Measurements from ENCODE around the gene HNRNPUL2. TPM values are rescaled to one million over a fixed set of nuclear protein-coding genes. Genes with fewer than 3 reads are reported as not detected.
"Not testable (repeated sequence)": the region's sequence is repeated elsewhere in the genome, so short reads cannot be mapped to it uniquely, and the experiment has no call there.

HNRNPUL2 gene
- total and polyA plus RNA-seq, 9 donors, result 11.0 to 81.2 (median 41.2) TPM

- Histone ChIP-seq H3K4me1 (ENCODE audit: insufficient read depth) (peaks cover 7% of the 10 kb centered on the region), H3K9me3 (no peaks in the 10 kb centered on the region), H3K4me3 (peak within 1 kb of the TSS; percentile 87), H3K27me3 (no peaks in the 10 kb centered on the region), H3K27ac (peak within 1 kb of the TSS; percentile 42 to 84), H3K36me3 (no peaks in the 10 kb centered on the region)
- TF ChIP-seq CTCF (IDR thresholded peaks at IDR 0.05), result peak in 1 of 3 donors; percentile 24
- TF ChIP-seq EP300 (IDR thresholded peaks at IDR 0.05), result peak; percentile 63
- peak; percentile 81 for TF ChIP-seq POLR2A (IDR thresholded peaks at IDR 0.05)
- intact Hi-C loops (cut with DNase I), result no loop called here
- peak; percentile 94 to 98 (median 96) for DNase-seq
- 0 to 1% (median 0%) methylated on average over 47 of the region's 47 CpGs for WGBS, 3 donors
Measured at GRCh38 chr11:62753736-62754603, 26.7 kb upstream of the HNRNPUL2 start, which contains the start of gene ZBTB3. Gene ZBTB3, minus strand, starts transcription at chr11:62754160. Its CDS starts 496 bp downstream, at chr11:62753664.

GRCh38 chr11:62752994-62753735 is 25.9 kb upstream of the HNRNPUL2 start:
- intact Hi-C loops (cut with DNase I), result no loop called here
- peak in 1 of 5 donors; percentile 40 for DNase-seq
- H3K36me3 ChIP-seq, result no peaks in the 10 kb centered on the region
- 78 to 85% (median 79%) methylated on average over 15 of the region's 15 CpGs for WGBS, 3 donors
- no peaks in the 10 kb centered on the region for H3K9me3 ChIP-seq
- peak overlapping the region in 1 of 2 donors; percentile 84 for H3K27ac ChIP-seq
- peak overlapping the region; percentile 87 for H3K4me3 ChIP-seq
- no peak for TF ChIP-seq POLR2A (IDR thresholded peaks at IDR 0.05)
- no peak for TF ChIP-seq EP300 (IDR thresholded peaks at IDR 0.05)
- no peak for TF ChIP-seq CTCF (IDR thresholded peaks at IDR 0.05)
- H3K27me3 ChIP-seq, result no peaks in the 10 kb centered on the region
- peaks cover 7% of the 10 kb centered on the region for H3K4me1 ChIP-seq (ENCODE audit: insufficient read depth)

GRCh38 chr11:62752177-62752785 is 25.0 kb upstream of the HNRNPUL2 start:
- Histone ChIP-seq H3K9me3 (no peaks in the 10 kb centered on the region), H3K27ac (no peak overlapping the region), H3K4me3 (no peak overlapping the region), H3K27me3 (no peaks in the 10 kb centered on the region), H3K36me3 (no peaks in the 10 kb centered on the region), H3K4me1 (ENCODE audit: insufficient read depth) (peaks cover 7% of the 10 kb centered on the region)
- WGBS, 3 donors, result 95 to 96% (median 95%) methylated on average over 14 of the region's 14 CpGs
- TF ChIP-seq POLR2A (IDR thresholded peaks at IDR 0.05) (no peak), CTCF (IDR thresholded peaks at IDR 0.05) (no peak), EP300 (IDR thresholded peaks at IDR 0.05) (no peak)
- no peak for DNase-seq
- intact Hi-C loops (cut with DNase I), result no loop called here

GRCh38 chr11:62749931-62750330 is 22.7 kb upstream of the HNRNPUL2 start:
- H3K36me3 ChIP-seq; H3K4me1 ChIP-seq (ENCODE audit: insufficient read depth); H3K27ac ChIP-seq; DNase-seq; H3K9me3 ChIP-seq; intact Hi-C loops (cut with DNase I); H3K27me3 ChIP-seq; H3K4me3 ChIP-seq: not testable (repeated sequence)
- 79 to 89% (median 86%) methylated on average over 5 of the region's 5 CpGs for WGBS, 3 donors

All from ovary (tissue), 9 donors.